HL-60 (cell line): ENCODE results near the gene ARF6.
"Not testable (repeated sequence)": the region's sequence is repeated elsewhere in the genome, so short reads cannot be mapped to it uniquely, and the experiment has no call there.

Source experiments
- CTCF ChIP-seq: IDR thresholded peaks from one replicate; pipeline ENCODE4 v1.5.1; 2011; ENCODE audit warnings: low read length, control low read depth, inconsistent platforms; ENCODE audit not compliant: insufficient read depth
- POLR2AphosphoS5 ChIP-seq: IDR thresholded peaks from 2 replicates; pipeline ENCODE4 v1.6.1; 2012; ENCODE audit warnings: low read depth
- REST ChIP-seq: IDR thresholded peaks from 2 replicates; pipeline ENCODE4 v1.6.1; 2012; ENCODE audit warnings: low read depth; ENCODE audit not compliant: insufficient replicate concordance

- not testable (repeated sequence) for TF ChIP-seq CTCF, REST, POLR2AphosphoS5
Measured at GRCh38 chr14:49936882-49937281, 44.0 kb downstream of the ARF6 start.
